Stimulated activated CD4-positive, alpha-beta T cell treated with anti-CD3 and anti-CD28 coated beads, Interleukin-1b, Interleukin-23, amount 100 ng/mL, for 4 hours (primary cell): ENCODE measurements around the gene PPP2R3A.
"Not testable (repeated sequence)": the region's sequence is repeated elsewhere in the genome, so short reads cannot be mapped to it uniquely, and the experiment has no call there.

Experiments used
- DNase-seq, 2 donors: peaks; one replicate each; pipeline ENCODE4 v3.0.0-alpha.2; 2020; ENCODE audit warnings: low read depth in 2 of 2

Gene PPP2R3A

DNA sequence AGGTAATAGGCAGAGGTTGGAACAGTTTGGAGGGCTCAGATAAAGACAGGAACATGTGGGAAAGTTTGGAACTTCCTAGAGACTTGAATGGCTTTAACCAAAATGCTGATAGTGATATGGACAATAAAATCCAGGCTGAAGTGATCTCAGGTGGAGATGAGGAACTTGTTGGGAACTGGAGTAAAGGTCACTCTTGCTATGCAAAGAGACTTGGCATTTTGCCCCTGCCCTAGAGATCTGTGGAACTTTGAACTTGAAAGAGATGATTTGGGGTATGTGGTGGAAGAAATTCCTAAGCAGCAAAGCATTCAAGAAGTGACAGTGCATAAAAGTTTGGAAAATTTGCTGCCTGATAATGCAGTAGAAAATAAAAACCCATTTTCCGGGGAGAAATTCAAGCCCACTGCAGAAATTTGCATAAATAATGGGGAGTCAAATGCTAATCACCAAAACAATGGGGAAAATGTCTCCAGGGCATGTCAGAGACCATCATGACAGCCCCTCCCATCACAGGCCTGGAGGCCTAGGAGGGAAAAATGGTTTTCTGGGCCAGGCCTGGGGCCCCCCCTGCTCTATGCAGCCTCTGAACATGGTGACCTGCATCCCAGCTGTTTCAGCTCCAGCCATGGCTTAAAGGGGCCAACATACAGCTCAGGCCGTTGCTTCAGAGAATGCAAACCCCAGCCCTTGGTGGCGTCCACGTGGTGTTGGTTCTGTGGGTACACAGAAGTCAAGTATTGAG is 118.3 kb downstream of the PPP2R3A start:
- not testable (repeated sequence) for DNase-seq

DNA sequence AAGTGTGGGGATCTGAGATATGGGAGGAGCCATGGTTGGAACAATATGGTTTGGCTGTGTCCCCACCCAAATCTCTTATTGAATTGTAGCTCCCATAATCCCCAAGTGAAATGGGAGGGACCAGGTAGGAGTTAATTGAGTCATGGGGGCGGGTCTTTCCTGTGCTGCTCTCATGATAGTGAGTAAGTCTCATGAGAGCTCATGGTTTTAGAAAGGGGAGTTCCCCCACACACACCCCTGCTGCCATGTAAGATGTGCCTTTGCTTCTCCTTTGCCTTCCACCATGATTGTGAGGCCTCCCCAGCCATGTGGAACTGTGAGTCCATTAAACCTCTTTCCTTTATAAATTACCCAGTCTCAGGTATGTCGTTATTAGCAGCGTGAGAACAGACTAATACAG is 119.5 kb downstream of the PPP2R3A start:
- not testable (repeated sequence) for DNase-seq

DNA sequence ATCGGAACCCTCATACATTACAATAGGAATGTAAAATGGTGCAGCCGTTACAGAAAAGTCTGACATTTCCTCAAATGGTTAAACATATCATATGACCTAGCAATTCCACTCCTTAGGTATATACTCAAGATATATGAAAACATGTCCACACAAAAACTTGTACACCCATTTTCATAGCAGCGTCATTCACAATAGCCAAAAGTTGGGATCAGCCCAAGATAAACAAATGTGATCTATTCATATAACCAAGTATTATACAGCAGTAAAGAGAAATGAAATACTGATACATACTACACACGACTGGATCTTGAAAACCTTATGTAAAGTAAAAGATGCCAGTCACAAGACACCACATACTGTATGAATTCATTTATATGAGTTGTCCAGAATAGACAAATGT is 128.2 kb downstream of the PPP2R3A start:
- DNase-seq, result no peak

DNA sequence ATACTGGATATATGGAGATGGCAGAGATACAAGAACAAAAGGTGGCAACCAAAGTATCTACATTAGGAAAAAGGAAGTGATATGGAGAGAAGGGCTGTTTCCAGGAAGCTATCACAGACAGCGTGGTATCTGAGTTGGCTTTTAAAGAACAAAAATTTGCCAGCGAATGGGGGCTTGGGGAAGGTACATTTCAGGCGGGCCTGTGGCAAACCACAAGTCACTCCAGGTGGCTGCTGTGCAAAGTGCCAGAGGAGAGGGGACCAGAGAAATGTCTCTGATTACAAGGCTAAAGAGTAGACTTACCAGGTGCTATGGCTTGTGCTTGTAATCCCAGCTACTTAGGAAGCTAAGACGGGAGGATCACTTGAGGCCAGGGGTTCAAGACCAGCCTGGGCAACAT is 139.5 kb downstream of the PPP2R3A start:
- DNase-seq, result no peak

DNA sequence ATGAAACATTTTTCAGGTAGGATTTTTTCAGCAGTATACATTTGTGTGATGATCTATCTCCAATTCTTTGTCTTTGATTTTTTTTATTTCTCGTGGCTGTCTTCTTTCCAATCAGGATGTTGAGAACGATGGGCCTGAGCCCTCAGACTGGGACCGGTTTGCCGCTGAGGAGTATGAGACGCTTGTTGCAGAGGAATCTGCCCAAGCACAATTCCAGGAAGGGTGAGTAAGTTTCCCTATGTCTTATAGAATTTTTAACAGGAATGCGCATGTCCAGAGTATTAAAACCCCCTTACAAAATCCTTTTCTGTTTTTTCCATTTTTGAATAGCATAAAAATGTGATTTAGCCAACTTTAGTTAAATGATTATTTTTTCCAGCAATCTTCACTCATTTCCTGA is 140.6 kb downstream of the PPP2R3A start:
- no peak for DNase-seq

DNA sequence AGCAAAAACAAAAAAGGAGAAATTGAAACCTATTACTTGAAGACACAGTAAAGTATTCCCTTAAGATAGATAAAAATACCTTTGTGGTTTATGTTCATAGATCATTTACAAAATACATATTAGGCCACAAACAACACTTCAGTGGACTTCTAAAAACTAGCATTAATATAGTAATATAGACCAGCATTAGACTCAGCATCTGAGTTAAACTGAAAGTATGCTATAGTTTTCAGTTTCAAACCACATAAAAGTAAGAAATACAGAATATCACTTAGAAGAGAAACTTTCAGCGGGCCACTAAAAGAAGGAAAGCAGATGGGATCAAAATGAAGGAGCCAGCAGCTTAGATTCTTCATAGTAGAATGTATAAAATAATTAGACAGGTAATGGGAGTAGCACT is 144.0 kb downstream of the PPP2R3A start:
- DNase-seq, result no peak

DNA sequence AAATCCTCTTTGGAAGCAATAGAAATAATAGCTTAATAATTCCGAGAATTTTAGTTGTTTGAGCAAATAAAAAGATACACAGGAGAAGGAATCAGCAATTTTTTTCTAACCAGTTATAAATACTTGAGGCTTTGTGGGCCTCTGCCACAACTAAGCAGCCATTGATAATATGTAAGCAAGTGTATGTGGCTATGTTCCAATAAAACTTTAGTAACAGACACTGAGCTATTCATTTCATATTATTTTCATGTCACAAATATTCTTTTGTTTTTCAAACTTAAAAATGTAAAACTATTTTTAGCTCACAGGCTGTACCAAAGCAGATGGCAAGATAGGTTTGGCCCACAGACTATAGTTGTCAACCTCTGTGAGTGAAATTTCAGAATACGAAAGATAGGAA is 145.0 kb downstream of the PPP2R3A start:
- no peak for DNase-seq

DNA sequence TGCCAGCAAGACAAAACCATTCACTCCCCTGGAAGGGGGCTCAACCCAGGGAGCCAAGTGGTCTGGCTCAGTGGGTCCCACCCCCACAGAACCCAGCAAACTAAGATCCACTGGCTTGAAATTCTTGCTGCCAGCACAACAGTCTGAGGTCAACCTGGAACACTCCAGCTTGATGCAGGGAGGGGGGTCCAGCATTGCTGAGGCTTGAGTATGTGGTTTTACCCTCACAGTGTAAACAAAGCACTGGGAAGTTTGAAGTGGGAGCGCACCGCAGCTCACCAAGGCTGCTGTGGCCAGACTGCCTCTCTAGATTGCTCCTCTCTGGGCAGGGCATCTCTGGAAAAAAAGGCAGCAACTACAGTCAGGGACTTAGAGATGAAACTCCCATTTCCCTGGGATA is 148.9 kb downstream of the PPP2R3A start:
- DNase-seq, result no peak

DNA sequence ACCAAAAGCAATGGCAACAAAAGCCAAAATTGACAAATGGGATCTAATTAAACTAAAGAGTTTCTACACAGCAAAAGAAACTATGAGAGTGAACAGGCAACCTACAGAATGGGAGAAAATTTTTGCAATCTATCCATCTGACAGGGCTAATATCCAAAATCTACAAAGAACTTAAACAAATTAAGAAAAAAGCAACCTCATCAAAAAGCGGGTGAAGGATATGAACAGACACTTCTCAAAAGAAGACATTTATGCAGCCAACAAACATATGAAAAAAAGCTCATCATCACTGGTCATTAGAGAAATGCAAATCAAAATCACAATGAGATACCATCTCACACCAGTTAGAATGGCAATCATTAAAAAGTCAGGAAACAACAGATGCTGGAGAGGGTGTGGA is 153.8 kb downstream of the PPP2R3A start:
- not testable (repeated sequence) for DNase-seq

DNA sequence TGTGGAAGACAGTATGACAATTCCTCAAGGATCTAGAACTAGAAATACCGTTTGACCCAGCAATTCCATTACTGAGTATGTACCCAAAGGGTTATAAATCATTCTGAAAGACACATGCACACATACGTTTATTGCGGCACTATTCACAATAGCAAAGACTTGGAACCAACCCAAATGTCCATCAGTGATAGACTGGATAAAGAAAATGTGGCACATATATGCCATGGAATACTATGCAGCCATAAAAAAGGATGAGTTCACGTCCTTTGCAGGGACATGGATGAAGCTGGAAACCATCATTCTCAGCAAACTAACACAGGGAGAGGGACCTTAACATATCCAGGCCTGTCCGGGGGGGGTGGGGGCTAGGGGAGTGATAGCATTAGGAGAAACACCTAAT is 154.3 kb downstream of the PPP2R3A start:
- DNase-seq, result not testable (repeated sequence)

DNA sequence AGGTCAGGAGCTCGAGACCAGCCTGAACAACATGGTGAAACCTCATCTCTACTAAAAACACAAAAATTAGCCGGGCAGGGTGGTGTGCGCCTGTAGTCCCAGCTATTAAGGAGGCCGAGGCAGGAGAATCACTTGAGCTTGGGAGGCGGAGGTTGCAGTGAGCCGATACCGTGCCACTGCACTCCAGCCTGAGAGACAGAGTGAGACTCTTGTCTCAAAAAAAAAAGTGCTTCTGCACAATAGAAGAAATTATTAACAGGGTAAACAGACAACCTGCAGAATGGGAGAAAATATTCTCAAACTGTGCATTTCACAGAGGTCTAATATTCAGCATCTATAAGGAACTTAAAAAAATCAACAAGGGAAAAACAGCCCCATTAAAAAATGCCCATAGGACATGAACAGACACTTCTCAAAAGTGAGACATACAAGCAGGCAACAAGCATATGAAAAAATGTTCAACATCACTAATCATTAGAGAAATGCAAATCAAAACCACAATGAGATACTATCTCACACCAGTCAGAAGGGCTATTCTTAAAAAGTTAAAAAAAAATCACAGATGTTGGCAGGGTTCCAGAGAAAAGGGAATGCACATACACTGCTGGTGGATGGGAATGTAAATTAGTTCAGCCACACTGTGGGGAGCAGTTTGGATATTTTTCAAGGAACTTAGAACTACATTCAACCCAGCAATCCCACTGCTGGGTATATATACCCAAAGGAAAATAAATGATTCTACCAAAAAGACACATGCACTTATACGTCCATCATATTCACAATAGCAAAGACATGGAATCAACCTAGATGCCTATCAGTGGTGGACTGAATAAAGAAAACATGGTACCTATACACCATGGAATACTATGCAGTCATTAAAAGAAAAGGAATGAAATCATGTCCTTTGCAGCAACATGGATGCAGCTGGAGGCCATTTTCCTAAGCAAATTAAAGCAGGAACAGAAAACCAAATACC is 155.1 kb downstream of the PPP2R3A start:
- DNase-seq, result no peak

DNA sequence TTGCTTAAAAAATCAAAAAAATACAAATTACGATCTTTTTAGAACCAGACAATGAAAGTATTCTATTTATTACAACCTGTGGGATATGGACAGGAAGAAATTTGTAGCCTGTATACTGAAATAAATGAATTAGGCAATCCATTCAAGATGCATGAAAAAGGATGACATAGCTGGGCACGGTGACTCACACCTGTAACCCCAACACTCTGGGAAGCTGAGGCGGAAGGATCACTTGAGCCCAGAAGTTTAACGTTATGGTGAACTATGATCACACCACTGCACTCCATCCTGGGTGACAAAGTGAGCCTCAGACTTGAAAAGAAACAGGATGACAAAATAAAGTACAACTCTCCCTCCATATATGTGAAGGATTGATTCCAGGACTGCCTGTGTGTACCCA is 156.5 kb downstream of the PPP2R3A start:
- DNase-seq, result no peak

DNA sequence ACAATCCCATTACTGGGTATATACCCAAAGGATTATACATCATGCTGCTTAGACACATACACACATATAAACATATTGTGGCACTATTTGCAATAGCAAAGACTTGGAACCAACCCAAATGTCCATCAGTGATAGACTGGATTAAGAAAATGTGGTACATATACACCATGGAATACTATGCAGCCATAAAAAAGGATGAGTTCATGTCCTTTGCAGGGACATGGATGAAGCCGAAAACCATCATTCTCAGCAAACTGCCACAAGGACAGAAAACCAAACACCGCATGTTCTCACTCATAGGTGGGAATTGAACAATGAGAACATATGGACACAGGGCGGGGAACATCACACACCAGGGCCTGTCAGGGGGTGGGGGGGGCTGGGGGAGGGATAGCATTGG is 166.1 kb downstream of the PPP2R3A start:
- DNase-seq, result not testable (repeated sequence)

DNA sequence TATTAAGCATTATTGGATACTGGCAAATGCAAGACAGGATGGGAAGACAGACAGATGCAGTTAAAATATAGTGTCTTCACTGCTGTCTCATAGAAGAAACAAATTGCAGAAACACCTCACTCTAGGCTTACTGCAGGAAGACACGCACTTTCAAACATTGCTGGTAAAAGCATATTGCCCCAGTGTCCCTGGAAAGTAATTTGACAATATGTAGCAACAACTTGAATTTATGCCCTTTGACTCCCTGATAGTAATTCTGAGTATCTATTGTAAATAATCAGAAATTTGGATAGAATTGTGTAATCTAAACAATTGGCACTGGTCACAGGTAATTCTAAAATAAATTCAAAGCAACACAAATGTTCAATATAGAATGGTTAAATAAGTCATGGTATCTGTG is 168.6 kb downstream of the PPP2R3A start:
- no peak for DNase-seq

DNA sequence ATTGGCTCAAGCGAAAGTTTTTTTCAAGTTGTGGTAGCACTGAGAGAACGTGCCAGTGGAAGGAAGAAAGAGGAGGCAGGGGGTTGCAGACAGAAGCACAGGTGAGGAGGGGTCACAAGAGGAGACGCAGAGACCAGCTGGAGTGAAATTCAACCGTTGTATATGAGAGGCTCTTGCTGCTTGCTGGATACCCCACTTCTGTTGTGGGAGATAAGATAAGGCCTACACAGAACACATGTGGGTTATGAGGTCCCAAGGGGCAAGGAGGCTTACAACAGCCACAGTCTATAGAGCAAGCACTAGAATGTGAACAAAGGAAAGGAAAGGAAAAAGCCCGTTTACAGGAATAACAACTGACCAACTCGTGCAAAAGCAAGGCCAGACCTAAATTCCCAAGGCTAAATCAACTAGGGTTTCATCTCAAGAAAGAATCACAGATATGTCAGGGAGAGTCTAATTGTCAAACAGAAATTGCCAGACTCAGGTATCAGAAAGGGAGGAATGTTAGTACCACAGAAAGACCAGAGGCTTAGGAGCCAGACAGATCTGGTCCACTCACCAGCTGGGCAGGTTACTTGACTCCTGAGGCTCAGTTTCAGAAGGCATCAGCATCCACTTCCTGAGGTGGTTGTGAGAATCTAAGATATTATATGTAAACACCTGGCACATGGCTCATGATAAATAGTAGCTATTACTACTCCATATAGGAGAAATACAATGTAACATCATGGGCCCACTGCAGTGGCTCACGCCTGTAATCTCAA is 169.7 kb downstream of the PPP2R3A start:
- DNase-seq, result no peak

DNA sequence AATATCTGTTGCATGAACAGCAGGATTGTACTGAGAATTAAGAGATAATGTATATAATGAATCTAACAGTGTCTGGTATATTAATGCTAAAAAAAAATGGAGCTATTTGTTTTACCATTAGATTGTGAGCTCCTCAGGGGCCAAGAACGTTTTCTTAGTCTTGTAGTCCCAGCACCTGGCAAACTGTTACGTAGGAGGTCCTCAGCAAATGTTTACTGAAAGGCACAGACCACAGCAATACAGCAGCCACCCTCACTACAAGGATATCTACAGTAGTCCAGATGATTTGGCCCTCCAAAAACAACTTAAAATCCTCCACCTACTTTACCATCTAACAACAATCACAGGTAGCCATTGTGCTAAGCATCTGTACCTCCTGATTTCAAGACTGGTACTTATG is 170.9 kb downstream of the PPP2R3A start:
- no peak for DNase-seq

DNA sequence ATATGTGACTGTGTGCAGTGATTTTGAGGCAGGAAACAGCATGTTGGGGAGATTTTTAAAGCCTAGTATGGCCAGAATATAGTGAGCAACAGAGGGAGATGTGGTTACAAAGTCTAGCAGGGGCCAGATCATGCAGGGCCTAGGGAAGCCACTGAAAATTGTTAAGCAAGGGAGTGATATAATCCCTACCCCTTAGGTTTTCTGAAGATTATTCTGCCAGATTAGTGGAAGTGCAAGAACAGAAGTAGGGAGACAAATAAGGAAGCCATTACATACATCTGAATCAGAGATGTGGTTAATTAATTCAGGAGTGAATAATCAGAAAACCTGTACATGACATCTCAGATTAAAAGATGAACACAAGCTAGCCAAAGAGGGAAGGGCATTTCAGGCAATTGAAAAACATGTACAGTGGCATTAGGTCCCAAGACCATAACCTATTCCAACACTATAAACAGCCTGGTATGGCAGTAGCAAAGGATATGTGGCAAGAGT is 175.8 kb downstream of the PPP2R3A start:
- DNase-seq, result no peak

DNA sequence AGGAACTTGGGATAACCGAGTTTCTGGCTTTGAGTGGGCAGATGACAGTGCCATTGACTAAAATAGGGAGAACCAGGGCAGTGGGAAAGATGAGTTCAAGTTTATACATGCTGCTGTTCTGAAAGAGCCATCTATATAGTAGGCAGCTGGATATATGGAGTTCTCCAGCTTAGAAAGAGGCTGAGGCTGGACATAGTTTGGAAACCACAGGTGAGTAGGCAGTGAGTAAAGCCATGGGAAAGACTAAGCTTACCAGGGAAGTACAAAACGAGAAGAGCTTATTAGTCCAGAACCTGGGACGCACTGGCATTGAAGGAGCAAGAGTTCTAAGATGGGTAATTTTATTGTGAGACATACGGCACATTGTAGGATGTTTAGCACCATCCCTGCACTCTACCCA is 176.4 kb downstream of the PPP2R3A start:
- DNase-seq, result no peak

DNA sequence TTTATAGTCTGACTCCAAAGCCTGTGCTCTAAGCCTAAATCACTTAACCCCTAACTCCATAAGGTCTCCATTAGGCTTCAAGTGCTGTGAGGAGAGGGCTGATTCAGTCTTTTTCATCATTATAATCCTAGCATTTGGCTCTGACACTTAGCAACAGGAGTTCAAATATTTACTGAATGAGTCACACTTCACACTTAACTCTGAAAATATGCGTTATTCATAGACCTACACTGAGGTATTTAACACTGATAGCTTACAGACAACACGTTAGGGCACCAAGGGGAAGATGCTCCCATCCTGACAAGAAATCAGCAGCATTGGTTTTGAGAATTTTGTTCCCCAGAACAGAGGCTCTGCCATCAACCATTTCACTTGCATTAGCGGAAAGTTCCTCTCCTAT is 177.1 kb downstream of the PPP2R3A start:
- DNase-seq, result no peak

DNA sequence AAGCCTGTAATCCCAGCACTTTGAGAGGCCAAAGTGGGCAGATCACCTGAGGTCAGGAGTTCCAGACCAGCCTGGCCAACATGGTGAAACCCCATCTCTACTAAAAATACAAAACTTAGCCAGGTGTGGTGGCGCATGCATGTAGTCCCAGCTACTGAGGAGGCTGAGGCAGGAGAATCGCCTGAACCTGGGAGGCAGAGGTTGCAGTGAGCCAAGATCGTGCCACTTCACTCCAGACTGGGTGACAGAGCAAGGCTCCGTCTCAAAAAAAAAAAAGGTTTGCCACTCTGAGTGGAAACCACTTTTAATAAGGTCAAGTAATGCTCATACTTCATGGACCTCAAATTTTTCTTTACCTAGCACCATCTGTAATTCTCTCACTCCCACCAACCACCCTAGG is 178.9 kb downstream of the PPP2R3A start:
- not testable (repeated sequence) for DNase-seq

DNA sequence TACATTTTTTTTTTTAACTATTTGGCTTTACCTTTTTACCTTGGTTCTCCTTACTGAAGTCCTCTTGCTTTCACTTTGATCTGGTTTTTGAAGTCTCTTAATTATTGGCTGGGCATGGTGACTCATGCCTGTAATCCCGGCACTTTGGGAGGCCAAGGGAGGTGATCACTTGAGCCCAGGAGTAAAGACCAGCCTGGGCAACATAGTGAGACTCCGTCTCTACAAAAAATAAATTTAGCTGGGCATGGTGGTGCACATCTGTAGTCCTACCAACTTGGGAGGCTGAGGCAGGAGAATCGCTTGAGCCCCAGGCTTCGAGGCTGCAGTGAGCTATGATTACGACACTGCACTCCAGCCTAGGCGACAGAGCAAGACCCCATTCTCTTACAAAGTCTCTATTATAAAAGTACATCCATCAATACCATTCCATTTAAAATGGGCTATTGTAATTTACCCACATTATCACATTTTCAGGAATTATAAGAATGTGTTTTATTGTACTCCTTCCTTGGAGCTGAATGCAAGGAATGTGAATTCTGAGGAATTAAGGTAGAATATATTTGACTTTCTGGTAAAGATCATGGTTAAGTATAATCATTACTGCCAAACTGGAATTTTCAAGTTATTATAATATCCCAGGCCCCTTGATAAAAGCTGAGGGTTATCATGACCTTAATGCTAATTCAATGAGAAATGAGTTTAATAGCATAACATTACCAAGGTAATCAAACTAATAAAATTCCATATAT is 181.6 kb downstream of the PPP2R3A start:
- DNase-seq, result no peak
